Lower leg skin (tissue), 3 donors: ENCODE measurements around the gene TPK1.

Source experiments
- POLR2A ChIP-seq, 2 donors: fragments of 450-650 bp; IDR thresholded peaks; one replicate each; pipeline ENCODE4 v1.6.1; 2016 to 2017; ENCODE audit warnings: antibody characterized with exemption in 2 of 2, mild to moderate bottlenecking in 1 of 2, moderate library complexity in 1 of 2
- TF ChIP-seq, protein P1 (sequence below), 3 donors: fragments of 450-650 bp; IDR thresholded peaks; one replicate each; pipeline ENCODE4 v1.5.1; 2016; ENCODE audit warnings: antibody characterized with exemption in 3 of 3, mild to moderate bottlenecking in 3 of 3, moderate library complexity in 2 of 3

- TF ChIP-seq, protein P1, sequence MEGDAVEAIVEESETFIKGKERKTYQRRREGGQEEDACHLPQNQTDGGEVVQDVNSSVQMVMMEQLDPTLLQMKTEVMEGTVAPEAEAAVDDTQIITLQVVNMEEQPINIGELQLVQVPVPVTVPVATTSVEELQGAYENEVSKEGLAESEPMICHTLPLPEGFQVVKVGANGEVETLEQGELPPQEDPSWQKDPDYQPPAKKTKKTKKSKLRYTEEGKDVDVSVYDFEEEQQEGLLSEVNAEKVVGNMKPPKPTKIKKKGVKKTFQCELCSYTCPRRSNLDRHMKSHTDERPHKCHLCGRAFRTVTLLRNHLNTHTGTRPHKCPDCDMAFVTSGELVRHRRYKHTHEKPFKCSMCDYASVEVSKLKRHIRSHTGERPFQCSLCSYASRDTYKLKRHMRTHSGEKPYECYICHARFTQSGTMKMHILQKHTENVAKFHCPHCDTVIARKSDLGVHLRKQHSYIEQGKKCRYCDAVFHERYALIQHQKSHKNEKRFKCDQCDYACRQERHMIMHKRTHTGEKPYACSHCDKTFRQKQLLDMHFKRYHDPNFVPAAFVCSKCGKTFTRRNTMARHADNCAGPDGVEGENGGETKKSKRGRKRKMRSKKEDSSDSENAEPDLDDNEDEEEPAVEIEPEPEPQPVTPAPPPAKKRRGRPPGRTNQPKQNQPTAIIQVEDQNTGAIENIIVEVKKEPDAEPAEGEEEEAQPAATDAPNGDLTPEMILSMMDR (IDR thresholded peaks at IDR 0.05) = no peak
- TF ChIP-seq POLR2A (IDR thresholded peaks at IDR 0.05) = no peak
These were observed 73.0 kb downstream of the TPK1 start for GRCh38 chr7:144762853-144763252.
